Coronary artery (tissue), 2 donors: ENCODE measurements around the gene PSMB8.

Experiments used
- DNase-seq: peaks from one replicate; pipeline ENCODE4 v3.0.0-alpha.2; 2017; ENCODE audit warnings: low spot score
- H3K27ac ChIP-seq, 2 donors: fragments of 200-600 bp; sonication (generic); one replicate each; pipeline ENCODE4 v1.5.1; 2016 to 2019
- H3K4me3 ChIP-seq: fragments of 200-600 bp; sonication (generic); 2 replicates; pipeline ENCODE4 v1.5.1; 2016; ENCODE audit warnings: mild to moderate bottlenecking, moderate library complexity
- TF ChIP-seq, protein P1 (sequence below): fragments of 200-600 bp; sonication (generic); IDR thresholded peaks from one replicate; pipeline ENCODE4 v1.5.1; 2019; ENCODE audit warnings: antibody characterized with exemption

The PSMB8 gene

GRCh38 chr6:32843979-32844838, at the start of gene PSMB8:
Gene PSMB8, minus strand, starts transcription at chr6:32844047. Its CDS starts 51 bp downstream, at chr6:32843996.
- TF ChIP-seq, protein P1, sequence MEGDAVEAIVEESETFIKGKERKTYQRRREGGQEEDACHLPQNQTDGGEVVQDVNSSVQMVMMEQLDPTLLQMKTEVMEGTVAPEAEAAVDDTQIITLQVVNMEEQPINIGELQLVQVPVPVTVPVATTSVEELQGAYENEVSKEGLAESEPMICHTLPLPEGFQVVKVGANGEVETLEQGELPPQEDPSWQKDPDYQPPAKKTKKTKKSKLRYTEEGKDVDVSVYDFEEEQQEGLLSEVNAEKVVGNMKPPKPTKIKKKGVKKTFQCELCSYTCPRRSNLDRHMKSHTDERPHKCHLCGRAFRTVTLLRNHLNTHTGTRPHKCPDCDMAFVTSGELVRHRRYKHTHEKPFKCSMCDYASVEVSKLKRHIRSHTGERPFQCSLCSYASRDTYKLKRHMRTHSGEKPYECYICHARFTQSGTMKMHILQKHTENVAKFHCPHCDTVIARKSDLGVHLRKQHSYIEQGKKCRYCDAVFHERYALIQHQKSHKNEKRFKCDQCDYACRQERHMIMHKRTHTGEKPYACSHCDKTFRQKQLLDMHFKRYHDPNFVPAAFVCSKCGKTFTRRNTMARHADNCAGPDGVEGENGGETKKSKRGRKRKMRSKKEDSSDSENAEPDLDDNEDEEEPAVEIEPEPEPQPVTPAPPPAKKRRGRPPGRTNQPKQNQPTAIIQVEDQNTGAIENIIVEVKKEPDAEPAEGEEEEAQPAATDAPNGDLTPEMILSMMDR: peak; percentile 14
- DNase-seq: peak; percentile 97
- Histone ChIP-seq H3K27ac (peak within 1 kb of the TSS; percentile 92 to 95), H3K4me3 (peak within 1 kb of the TSS; percentile 85)

DNA sequence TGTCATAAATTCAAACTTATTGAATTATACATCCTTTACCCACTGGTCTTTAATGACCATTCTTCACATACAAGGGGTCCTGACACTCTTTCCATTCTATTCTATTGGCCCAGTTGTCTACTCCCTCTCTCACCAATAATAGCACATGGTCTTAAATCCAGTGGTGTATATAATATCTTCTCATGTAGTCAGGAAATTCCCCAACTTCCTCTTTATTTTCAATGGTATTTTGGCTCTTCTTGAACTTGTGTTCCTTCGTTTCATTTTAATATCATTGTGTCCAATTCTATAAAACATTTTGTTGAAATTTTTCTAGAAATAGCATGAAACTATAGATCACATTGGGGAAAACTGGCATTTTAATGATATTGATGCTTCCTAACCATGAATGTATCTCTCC, 47.0 kb upstream of the PSMB8 start:
- Histone ChIP-seq H3K27ac (no peak overlapping the region), H3K4me3 (no peak overlapping the region)
- DNase-seq: no peak
- TF ChIP-seq, protein P1: no peak

GRCh38 chr6:32889533-32889932, 45.7 kb upstream of the PSMB8 start:
- TF ChIP-seq, protein P1: no peak
- Histone ChIP-seq H3K27ac (no peak overlapping the region), H3K4me3 (no peak overlapping the region)
- no peak for DNase-seq

- no peak overlapping the region for H3K4me3 ChIP-seq
- DNase-seq: no peak
- TF ChIP-seq, protein P1: no peak
- no peak overlapping the region for H3K27ac ChIP-seq
Observed at GRCh38 chr6:32888576-32888975, 44.7 kb upstream of the PSMB8 start.

- Histone ChIP-seq H3K27ac (peak overlapping the region in 1 of 2 donors; percentile 47), H3K4me3 (no peak overlapping the region)
- TF ChIP-seq, protein P1: no peak
- no peak for DNase-seq
Observed at GRCh38 chr6:32887616-32888015, 43.8 kb upstream of the PSMB8 start.

DNA sequence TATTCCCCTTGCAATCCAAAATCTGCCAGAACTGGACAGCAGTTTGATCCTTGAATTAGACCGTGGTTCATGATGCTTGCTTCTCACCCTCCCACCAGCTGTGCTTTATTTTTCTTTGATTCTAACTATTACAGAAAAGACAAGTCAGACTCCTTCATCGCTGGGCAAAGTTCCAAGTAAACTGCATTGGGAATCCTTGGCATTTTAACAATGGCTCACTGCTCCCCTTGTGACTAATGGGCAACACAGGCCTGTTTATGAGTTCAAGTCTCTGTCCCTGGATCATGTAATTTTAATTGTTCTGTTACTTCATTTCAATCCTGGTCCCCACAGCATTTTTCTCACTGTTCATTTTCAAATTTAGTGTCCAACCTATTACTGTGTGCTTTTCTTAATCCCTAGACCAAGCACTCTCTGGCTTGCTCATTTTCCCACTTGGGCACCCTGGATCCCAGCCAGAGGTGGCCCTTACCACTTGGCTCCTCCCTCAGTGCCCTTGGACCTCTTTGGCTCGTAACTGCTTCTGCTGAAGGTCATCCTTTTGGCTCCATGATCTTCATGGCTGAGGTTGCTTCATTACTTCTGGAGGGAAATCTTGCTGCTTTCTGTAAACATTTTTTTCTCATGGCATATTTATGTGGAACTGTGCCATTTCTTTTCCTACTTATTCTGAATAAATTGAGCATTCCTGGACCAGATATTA, 43.0 kb upstream of the PSMB8 start:
- TF ChIP-seq, protein P1: no peak
- Histone ChIP-seq H3K27ac (peak overlapping the region in 1 of 2 donors; percentile 36), H3K4me3 (no peak overlapping the region)
- DNase-seq: no peak
